ENCODE results near the gene C22orf31. TPM values are rescaled to one million over a fixed set of nuclear protein-coding genes. Genes with fewer than 3 reads are reported as not detected.

Gene C22orf31
- 0.44 to 0.45 TPM in 2 of 3 replicates, not detected in the other for total RNA-seq

DNA sequence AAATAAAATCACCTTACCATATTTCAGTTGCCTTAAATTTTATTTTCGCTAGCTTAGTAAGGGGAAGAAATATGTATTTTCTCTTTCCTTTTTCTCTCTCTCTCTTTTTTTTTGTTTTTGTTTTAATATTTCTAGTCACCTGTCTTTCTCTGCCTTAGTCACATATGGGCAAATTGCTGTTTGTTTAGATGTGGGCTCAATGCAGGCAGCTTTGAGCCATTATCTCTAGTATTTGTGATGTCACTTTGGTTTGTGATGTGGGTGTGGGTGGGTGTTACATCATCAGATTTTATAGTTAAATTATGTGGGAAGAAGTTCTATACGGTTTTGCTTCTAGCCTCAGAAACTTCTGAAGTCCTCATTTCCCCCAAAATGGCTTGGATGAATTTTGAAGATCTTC, at the start of gene C22orf31:
C22orf31 (minus strand) TSS at position 59 of the 400 bp plus-strand sequence; CDS start at position 20, 39 bp downstream.
- Mint-ChIP-seq H3K36me3 (no peaks in the 10 kb centered on the region), H3K27ac (no peak within 1 kb of the TSS)

DNA sequence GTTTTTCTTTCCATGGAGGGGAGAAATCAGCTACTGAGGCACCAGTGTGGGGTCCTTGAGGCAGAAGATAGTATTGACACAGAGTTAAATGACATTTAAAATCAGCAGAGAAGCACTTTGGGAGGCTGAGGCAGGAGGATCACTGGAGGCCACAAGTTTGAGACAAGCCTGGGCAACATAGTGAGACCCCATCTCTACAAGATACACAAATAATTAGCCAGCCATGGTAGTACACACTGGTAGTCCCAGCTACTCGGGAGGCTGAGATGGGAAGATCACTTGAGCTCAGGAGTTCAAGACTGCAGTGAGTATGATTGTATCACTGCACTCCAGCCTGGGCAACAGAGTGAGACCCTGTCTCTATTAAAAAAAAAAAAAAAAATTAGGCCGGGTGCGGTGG, 49.3 kb upstream of the C22orf31 start:
- Mint-ChIP-seq H3K4me1 (peaks cover 18% of the 10 kb centered on the region), H3K4me3 (no peak overlapping the region), H3K27ac (peak overlapping the region; percentile 36), H3K36me3 (peaks cover 6% of the 10 kb centered on the region), H3K27me3 (ENCODE audit: low read depth) (no peaks in the 10 kb centered on the region), H3K9me3 (no peaks in the 10 kb centered on the region)
- DNase-seq (ENCODE audit: low spot score in 2 of 2, unreplicated experiment in 2 of 2) = no peak
- TF ChIP-seq, protein P1, sequence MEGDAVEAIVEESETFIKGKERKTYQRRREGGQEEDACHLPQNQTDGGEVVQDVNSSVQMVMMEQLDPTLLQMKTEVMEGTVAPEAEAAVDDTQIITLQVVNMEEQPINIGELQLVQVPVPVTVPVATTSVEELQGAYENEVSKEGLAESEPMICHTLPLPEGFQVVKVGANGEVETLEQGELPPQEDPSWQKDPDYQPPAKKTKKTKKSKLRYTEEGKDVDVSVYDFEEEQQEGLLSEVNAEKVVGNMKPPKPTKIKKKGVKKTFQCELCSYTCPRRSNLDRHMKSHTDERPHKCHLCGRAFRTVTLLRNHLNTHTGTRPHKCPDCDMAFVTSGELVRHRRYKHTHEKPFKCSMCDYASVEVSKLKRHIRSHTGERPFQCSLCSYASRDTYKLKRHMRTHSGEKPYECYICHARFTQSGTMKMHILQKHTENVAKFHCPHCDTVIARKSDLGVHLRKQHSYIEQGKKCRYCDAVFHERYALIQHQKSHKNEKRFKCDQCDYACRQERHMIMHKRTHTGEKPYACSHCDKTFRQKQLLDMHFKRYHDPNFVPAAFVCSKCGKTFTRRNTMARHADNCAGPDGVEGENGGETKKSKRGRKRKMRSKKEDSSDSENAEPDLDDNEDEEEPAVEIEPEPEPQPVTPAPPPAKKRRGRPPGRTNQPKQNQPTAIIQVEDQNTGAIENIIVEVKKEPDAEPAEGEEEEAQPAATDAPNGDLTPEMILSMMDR (IDR thresholded peaks at IDR 0.05; ENCODE audit: unreplicated experiment) = no peak

More for the DNA sequence above, at the start of gene C22orf31:
- no peaks in the 10 kb centered on the region for H3K27me3 Mint-ChIP-seq (ENCODE audit: low read depth)
- DNase-seq (ENCODE audit: low spot score in 2 of 2, unreplicated experiment in 2 of 2) = no peak
- no peaks in the 10 kb centered on the region for H3K9me3 Mint-ChIP-seq
- peaks cover 9% of the 10 kb centered on the region for H3K4me1 Mint-ChIP-seq
- no peak within 1 kb of the TSS for H3K4me3 Mint-ChIP-seq
- TF ChIP-seq, protein P1 (IDR thresholded peaks at IDR 0.05; ENCODE audit: unreplicated experiment) = no peak

DNA sequence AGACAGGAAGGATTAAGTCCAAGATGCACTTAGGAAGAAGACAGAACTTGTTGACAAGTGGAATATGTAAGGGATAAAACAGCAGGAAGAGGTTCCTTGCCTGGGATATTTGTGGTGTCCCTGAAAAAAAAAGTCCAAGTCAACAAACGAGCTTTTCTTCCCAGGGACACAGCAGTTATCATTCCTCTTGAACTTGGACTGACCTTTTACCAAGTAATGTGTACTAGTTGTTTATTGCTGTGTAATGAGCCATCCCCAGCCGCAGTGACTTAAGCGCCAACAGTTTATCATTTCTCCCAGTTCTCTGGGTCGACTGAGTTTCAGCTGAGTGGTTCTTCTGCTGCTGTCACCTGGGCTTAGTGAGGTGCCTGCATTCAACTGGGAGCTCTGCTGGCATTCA, 48.2 kb upstream of the C22orf31 start:
- H3K27me3 Mint-ChIP-seq (ENCODE audit: low read depth) = no peaks in the 10 kb centered on the region
- peak overlapping the region; percentile 36 for H3K27ac Mint-ChIP-seq
- no peaks in the 10 kb centered on the region for H3K9me3 Mint-ChIP-seq
- no peak for DNase-seq (ENCODE audit: low spot score in 2 of 2, unreplicated experiment in 2 of 2)
- peaks cover 18% of the 10 kb centered on the region for H3K4me1 Mint-ChIP-seq
- H3K36me3 Mint-ChIP-seq = peaks cover 6% of the 10 kb centered on the region
- TF ChIP-seq, protein P1 (IDR thresholded peaks at IDR 0.05; ENCODE audit: unreplicated experiment) = no peak
- no peak overlapping the region for H3K4me3 Mint-ChIP-seq

DNA sequence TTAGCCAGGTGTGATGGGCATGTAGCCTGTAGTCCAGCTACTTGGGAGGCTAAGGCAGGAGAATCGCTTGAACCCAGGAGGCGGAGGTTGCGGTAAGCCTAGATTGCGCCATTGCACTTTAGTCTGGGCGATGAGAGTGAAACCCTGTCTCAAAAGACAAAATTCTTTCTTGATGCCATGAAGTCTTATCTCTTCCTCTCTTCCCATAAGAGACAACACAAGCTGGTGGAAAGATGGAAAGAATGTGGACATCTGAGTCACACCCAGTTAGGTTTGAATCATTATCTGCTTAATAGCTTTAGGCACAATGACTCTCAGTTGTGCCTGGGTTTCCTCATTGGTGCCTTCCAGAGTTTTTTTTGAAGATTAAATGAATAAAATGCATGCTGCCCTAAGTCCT, 46.5 kb upstream of the C22orf31 start:
- Mint-ChIP-seq H3K9me3 (no peaks in the 10 kb centered on the region), H3K27ac (no peak overlapping the region), H3K36me3 (peaks cover 6% of the 10 kb centered on the region), H3K4me3 (no peak overlapping the region), H3K4me1 (peaks cover 22% of the 10 kb centered on the region), H3K27me3 (ENCODE audit: low read depth) (no peaks in the 10 kb centered on the region)
- no peak for DNase-seq (ENCODE audit: low spot score in 2 of 2, unreplicated experiment in 2 of 2)
- TF ChIP-seq, protein P1 (IDR thresholded peaks at IDR 0.05; ENCODE audit: unreplicated experiment) = no peak

DNA sequence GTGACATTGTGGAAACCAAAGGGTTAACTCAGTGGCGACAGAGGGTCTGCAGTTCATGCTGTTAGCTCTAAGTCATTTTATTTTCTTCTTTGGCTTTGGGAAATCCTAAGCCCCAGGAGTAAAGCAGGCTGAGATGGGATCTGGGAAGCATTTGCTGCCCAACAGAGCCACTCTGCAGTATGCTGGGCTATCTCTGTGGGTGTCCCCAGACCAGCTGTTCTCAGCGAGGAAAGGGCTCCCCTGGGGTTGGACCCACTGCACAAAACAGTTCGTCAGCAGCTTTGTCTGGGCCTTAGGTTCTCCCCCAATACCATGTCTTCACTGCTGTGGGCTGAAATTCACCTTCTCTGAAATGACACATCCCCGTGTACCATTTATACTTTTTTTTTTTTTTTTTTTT, 45.2 kb upstream of the C22orf31 start:
- H3K9me3 Mint-ChIP-seq = no peaks in the 10 kb centered on the region

More for the DNA sequence above, 45.2 kb upstream of the C22orf31 start:
- H3K4me3 Mint-ChIP-seq = no peak overlapping the region
- peaks cover 25% of the 10 kb centered on the region for H3K4me1 Mint-ChIP-seq
- H3K27ac Mint-ChIP-seq = no peak overlapping the region
- H3K27me3 Mint-ChIP-seq (ENCODE audit: low read depth) = no peaks in the 10 kb centered on the region
- peaks cover 6% of the 10 kb centered on the region for H3K36me3 Mint-ChIP-seq
- no peak for DNase-seq (ENCODE audit: low spot score in 2 of 2, unreplicated experiment in 2 of 2)
- TF ChIP-seq, protein P1 (IDR thresholded peaks at IDR 0.05; ENCODE audit: unreplicated experiment) = no peak
